Fibroblast of pulmonary artery (primary cell): ENCODE measurements around the gene SLC9A8.
"Not testable (repeated sequence)": the region's sequence is repeated elsewhere in the genome, so short reads cannot be mapped to it uniquely, and the experiment has no call there.

Experiments
- DNase-seq: peaks from one replicate; pipeline ENCODE4 v3.0.0-alpha.2; 2010; ENCODE audit warnings: low read depth
- H3K4me3 ChIP-seq: replicated peaks from 2 replicates; pipeline ENCODE4 v1.5.1; 2011; ENCODE audit warnings: low read depth, mild to moderate bottlenecking, control low read depth, low read length, moderate library complexity
- TF ChIP-seq, protein P1 (sequence below): IDR thresholded peaks from 2 replicates; pipeline ENCODE4 v1.5.1; 2011; ENCODE audit warnings: mild to moderate bottlenecking, control low read depth, low read length, inconsistent platforms; ENCODE audit errors: missing control alignments

SLC9A8 gene

GRCh38 chr20:49796600-49797343 lies 15.9 kb upstream of the SLC9A8 start:
- TF ChIP-seq, protein P1, sequence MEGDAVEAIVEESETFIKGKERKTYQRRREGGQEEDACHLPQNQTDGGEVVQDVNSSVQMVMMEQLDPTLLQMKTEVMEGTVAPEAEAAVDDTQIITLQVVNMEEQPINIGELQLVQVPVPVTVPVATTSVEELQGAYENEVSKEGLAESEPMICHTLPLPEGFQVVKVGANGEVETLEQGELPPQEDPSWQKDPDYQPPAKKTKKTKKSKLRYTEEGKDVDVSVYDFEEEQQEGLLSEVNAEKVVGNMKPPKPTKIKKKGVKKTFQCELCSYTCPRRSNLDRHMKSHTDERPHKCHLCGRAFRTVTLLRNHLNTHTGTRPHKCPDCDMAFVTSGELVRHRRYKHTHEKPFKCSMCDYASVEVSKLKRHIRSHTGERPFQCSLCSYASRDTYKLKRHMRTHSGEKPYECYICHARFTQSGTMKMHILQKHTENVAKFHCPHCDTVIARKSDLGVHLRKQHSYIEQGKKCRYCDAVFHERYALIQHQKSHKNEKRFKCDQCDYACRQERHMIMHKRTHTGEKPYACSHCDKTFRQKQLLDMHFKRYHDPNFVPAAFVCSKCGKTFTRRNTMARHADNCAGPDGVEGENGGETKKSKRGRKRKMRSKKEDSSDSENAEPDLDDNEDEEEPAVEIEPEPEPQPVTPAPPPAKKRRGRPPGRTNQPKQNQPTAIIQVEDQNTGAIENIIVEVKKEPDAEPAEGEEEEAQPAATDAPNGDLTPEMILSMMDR = no peak
- no peak for DNase-seq
- H3K4me3 ChIP-seq = no peak overlapping the region

DNA sequence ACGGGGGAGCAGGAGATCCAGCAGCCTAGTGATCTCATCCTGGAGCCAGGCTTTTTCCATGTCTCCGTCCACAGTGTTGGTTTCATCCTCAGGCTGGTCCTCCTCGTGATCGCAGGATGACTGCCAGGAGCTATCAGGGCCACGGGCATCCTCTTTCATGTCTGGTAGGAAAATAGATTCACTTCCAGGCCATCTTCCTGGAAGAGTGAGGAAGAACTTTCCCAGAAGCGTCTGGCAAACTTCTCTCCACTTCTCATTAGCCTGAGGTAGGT lies 15.3 kb upstream of the SLC9A8 start:
- H3K4me3 ChIP-seq = no peak overlapping the region
- TF ChIP-seq, protein P1 = no peak
- DNase-seq = no peak

DNA sequence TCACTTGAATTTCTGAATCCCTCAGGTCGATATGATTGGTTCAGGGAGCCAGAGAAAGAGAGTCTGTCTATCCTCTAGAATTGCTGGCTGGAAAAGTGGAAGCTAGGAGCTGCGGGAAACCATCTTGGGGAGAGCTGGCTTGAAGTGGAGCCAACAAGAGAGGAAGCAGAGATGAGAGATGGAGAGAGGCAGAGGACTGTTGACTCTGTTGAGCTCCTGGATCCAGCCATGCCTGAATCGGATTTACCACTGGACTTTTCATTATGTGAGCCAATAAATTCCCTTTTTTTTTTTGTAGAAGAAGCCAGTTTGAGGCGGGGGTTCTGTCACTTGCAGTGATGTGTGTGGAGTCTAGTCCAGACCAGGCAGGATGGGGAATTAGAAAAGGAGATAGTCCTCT lies 13.9 kb upstream of the SLC9A8 start:
- no peak overlapping the region for H3K4me3 ChIP-seq
- DNase-seq = no peak
- TF ChIP-seq, protein P1 = no peak

DNA sequence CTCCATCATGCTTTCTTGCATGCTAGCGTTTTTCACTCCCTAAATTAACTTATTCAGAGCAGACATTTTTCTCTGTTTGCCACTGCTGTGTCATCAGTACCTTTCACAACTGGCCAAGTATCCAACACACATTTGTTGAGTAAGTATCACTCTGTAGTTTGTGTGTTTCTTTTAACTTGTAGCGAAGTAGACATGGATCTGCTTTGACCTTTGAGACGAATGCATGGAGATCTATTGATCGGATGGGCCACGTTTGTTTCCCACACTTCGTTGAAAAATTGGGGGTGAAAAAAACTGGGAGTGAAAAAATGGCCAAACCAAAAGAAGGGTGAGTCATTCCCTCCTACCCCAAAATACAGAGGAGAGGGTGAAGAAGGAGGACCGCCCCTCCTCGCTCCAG lies 12.9 kb upstream of the SLC9A8 start:
- no peak overlapping the region for H3K4me3 ChIP-seq
- TF ChIP-seq, protein P1 = no peak
- DNase-seq = no peak

- TF ChIP-seq, protein P1 = no peak
These were observed 9.2 kb upstream of the SLC9A8 start for GRCh38 chr20:49803418-49803817.

DNA sequence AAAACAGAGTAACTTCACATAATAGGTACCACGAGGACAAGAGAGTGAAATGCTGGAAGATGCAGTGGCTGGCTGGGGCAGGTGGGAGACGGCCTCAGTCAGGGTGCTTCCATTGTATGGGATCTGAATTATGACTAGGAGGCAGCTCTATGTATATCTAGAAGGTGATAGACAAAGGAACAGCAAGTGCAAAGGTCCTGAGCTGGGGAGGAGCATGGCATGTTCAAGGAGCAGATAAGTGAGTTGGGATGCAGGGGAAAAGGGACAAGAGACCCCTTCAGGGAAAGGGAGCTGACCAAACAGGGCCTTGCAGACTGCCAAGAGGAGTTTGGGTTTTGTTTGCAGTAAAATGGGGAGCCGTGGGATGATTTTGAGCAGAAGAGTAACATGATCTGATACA lies 8.3 kb upstream of the SLC9A8 start:
- TF ChIP-seq, protein P1 = no peak
- no peak for DNase-seq
- no peak overlapping the region for H3K4me3 ChIP-seq

More at GRCh38 chr20:49803418-49803817, 9.2 kb upstream of the SLC9A8 start:
- no peak for DNase-seq
- H3K4me3 ChIP-seq = no peak overlapping the region

DNA sequence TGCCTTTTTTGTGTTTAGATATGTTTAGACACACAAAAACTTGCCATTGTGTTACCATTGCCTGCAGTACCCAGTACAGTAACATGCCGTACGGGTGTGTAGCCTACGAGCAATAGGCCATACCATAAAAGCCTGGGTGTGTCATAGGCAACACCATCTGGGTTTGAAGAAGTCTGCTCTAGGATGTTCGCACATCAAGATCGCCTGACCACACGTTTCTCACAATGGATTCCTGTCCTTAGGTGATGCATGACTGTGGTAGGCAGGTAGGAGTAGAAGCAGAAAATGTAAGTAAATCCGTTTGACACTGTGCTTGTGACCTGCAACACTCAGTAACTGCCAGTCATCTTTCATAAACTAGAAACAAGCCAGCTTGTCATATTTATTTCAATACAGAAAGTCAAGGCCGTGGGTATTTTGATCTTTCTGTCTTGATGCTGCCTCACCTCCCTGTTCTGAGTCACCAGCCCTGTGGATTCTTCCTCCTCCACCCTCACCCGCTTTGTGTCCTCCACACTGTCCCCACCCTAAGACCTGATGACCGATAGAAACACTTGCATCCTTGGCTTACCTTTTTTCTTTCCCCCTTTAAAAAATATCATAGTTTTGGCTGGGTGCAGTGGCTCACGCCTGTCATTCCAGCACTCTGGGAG lies 7.3 kb upstream of the SLC9A8 start:
- not testable (repeated sequence) for H3K4me3 ChIP-seq, DNase-seq
